ENCODE measurements around the gene IRS2. TPM values are rescaled to one million over a fixed set of nuclear protein-coding genes. Genes with fewer than 3 reads are reported as not detected.

Gene IRS2
- total RNA-seq, 1 experiment from 2014 or later = 0.14 TPM

- DNase-seq (ENCODE audit: low spot score) = no peak
- in situ Hi-C loops (cut with HindIII; ENCODE audit: low sequenced_read_pairs) = no loop called here
Measured at GRCh38 chr13:109722068-109722467, 64.3 kb downstream of the IRS2 start.

- no peak for DNase-seq (ENCODE audit: low spot score)
- in situ Hi-C loops (cut with HindIII; ENCODE audit: low sequenced_read_pairs) = no loop called here
Measured at GRCh38 chr13:109720758-109721184, 65.6 kb downstream of the IRS2 start.

GRCh38 chr13:109719962-109720646 is 66.3 kb downstream of the IRS2 start:
- in situ Hi-C loops (cut with HindIII; ENCODE audit: low sequenced_read_pairs) = no loop called here
- no peak for DNase-seq (ENCODE audit: low spot score)

- in situ Hi-C loops (cut with HindIII; ENCODE audit: low sequenced_read_pairs) = no loop called here
- no peak for DNase-seq (ENCODE audit: low spot score)
Measured at GRCh38 chr13:109718726-109719125, 67.7 kb downstream of the IRS2 start.

- in situ Hi-C loops (cut with HindIII; ENCODE audit: low sequenced_read_pairs) = no loop called here
- no peak for DNase-seq (ENCODE audit: low spot score)
Measured at GRCh38 chr13:109717686-109718085, 68.7 kb downstream of the IRS2 start.

GRCh38 chr13:109715902-109716301 is 70.5 kb downstream of the IRS2 start:
- DNase-seq (ENCODE audit: low spot score) = no peak
- in situ Hi-C loops (cut with HindIII; ENCODE audit: low sequenced_read_pairs) = no loop called here

GRCh38 chr13:109713681-109714080 is 72.7 kb downstream of the IRS2 start:
- in situ Hi-C loops (cut with HindIII; ENCODE audit: low sequenced_read_pairs) = no loop called here

GRCh38 chr13:109712124-109712722 is 74.2 kb downstream of the IRS2 start:
- DNase-seq (ENCODE audit: low spot score) = no peak
- in situ Hi-C loops (cut with HindIII; ENCODE audit: low sequenced_read_pairs) = no loop called here

More at GRCh38 chr13:109713681-109714080, 72.7 kb downstream of the IRS2 start:
- DNase-seq (ENCODE audit: low spot score) = no peak

- in situ Hi-C loops (cut with HindIII; ENCODE audit: low sequenced_read_pairs) = no loop called here
- DNase-seq (ENCODE audit: low spot score) = no peak
Measured at GRCh38 chr13:109707742-109708617, 78.4 kb downstream of the IRS2 start.

- in situ Hi-C loops (cut with HindIII; ENCODE audit: low sequenced_read_pairs) = no loop called here
- no peak for DNase-seq (ENCODE audit: low spot score)
Measured at GRCh38 chr13:109707044-109707741, 79.2 kb downstream of the IRS2 start.

GRCh38 chr13:109706015-109706715 is 80.2 kb downstream of the IRS2 start:
- no peak for DNase-seq (ENCODE audit: low spot score)

GRCh38 chr13:109704771-109705635 is 81.4 kb downstream of the IRS2 start:
- in situ Hi-C loops (cut with HindIII; ENCODE audit: low sequenced_read_pairs) = no loop called here
- no peak for DNase-seq (ENCODE audit: low spot score)

More at GRCh38 chr13:109706015-109706715, 80.2 kb downstream of the IRS2 start:
- in situ Hi-C loops (cut with HindIII; ENCODE audit: low sequenced_read_pairs) = no loop called here

- DNase-seq (ENCODE audit: low spot score) = no peak
- in situ Hi-C loops (cut with HindIII; ENCODE audit: low sequenced_read_pairs) = no loop called here
Measured at GRCh38 chr13:109703250-109703649, 83.1 kb downstream of the IRS2 start.
